HG03378 (cell line): ENCODE measurements around the gene RGS13.

ENCODE experiments used
- ATAC-seq: cut with Tn5 transposase; IDR thresholded peaks from one replicate; pipeline ENCODE4 v1.9.1; 2021; ENCODE audit warnings: mild to moderate bottlenecking, moderate library complexity; ENCODE audit not compliant: unreplicated experiment

The RGS13 gene

GRCh38 chr1:192626366-192627179 is 9.4 kb upstream of the RGS13 start:
- peak; percentile 96 for ATAC-seq

- ATAC-seq: no peak
Observed at GRCh38 chr1:192627901-192628300, 8.0 kb upstream of the RGS13 start.

DNA sequence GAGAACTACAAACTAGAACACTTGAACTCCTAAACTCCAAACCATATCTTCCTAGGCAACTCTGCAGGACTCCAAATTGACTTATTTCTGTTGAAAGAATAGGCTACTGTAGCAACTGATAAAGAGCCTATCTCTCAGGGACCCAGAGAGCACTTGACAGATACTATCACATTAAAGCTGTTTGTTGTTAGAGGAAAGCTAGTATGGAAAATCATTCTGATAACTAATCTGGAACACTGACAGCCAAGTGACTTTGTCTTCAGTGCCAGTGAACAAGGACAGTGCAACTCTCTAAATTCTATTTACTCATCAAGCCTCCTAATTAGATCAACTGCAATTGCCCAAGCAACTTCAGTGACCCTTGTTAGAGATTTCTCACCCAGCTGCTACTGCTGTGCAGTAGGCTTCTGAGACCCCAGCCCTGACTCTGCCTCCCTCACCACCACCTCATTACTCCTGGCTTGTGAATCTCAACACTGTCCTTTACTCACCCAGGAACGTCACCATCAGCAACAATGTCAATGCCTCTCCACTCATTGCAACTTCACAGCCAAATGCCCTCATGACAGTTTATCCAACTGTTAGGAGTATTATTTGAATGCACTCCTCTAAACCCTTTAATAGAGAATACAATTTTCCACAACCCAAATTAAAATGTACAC is 7.4 kb upstream of the RGS13 start:
- ATAC-seq: no peak

DNA sequence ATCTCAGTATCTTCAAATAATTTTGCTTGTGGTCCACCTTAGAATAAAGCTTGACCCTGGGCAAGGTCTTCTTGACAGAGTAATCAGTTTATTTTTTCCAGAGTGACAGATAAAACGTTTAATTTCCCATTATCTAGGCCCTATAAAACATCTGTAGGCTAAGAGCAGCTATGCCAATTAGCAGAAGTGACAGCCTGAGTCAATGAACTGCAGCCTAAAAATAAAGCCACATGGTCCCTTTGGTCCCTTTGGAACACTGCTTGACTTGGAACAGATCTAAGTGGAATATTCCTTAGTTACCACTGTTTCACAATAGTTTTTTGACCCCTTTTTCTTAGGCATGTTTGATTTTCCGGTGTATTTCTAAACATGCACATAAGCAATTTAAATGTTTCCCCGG is 6.3 kb upstream of the RGS13 start:
- ATAC-seq: no peak

GRCh38 chr1:192630521-192631287 is 5.2 kb upstream of the RGS13 start:
- no peak for ATAC-seq

GRCh38 chr1:192631749-192632148 is 4.2 kb upstream of the RGS13 start:
- ATAC-seq: no peak

GRCh38 chr1:192632188-192632587 is 3.8 kb upstream of the RGS13 start:
- no peak for ATAC-seq

- no peak for ATAC-seq
Observed at GRCh38 chr1:192632641-192633532, 3.1 kb upstream of the RGS13 start.

DNA sequence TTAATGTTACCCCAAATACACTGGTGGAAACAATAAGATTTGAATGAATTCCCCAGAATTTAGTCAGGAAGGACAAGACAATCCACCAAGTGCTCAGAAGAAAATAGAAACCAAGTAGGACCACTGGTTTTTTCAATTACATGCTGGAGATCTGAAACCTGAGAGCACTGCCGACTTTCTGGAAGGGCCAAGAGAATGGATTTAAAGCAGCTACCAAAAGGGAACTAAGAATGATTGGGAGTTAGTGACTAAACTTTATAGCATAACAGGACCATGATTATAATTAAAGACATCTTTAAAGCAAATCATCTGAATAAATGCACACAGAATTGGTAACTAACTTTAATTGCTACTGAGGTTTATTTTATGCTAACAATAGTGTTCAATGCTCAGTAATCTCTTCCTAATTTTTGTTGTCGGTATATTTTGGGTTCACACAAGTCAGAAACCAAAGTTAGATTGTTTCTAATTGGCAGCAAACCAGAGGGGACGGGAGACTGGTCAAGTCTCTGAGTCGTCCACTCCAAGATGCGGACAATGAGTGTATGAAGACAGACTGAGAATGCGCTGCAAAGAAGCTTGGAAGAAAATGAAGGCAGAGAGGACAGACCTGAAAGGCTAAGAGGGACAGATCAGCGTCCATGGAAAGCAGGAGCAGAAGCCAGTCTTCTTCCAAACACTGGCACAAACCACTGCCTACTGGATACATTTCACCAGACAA is 2.3 kb upstream of the RGS13 start:
- ATAC-seq: no peak

DNA sequence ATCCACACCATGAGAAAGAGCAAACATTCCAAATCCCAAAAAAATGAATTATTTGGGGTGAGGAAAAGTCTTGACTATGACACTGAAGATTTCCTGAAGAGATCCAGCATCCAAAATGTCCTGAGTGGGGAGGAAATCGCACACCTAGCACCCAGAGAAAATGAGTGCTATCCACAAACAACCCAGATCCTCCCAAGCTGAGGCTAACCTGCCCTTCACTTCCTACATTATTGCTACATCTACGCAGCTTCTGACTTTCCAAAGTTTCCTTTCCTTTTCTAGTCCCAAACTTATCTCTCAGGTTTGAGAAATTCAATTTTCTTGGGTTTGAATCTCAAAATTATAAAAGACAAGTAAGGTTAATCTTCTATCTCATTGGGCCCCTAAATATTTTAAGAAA is 906 bp upstream of the RGS13 start:
- ATAC-seq: no peak

- peak; percentile 82 for ATAC-seq
Observed at GRCh38 chr1:192639607-192640368, 3.8 kb downstream of the RGS13 start.

- ATAC-seq: no peak
Observed at GRCh38 chr1:192652159-192652558, 16.2 kb downstream of the RGS13 start.

DNA sequence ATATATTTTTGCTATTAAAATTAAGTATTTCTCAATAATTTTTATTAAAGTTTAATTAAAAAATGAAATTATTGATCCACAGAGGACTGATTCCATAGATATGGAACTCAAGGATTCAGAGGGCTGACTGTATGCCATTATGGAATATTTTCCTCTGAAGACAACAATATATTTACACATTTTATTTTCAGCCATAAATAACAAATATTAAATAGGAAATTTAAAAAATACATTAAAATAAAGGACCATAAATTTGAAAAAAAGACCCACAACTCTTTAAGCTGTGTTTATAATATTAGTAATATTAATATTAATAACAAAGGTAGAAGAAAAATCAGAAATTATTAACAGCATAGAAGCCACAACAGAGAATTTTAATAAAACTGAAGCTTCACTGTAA is 18.2 kb downstream of the RGS13 start:
- ATAC-seq: no peak

DNA sequence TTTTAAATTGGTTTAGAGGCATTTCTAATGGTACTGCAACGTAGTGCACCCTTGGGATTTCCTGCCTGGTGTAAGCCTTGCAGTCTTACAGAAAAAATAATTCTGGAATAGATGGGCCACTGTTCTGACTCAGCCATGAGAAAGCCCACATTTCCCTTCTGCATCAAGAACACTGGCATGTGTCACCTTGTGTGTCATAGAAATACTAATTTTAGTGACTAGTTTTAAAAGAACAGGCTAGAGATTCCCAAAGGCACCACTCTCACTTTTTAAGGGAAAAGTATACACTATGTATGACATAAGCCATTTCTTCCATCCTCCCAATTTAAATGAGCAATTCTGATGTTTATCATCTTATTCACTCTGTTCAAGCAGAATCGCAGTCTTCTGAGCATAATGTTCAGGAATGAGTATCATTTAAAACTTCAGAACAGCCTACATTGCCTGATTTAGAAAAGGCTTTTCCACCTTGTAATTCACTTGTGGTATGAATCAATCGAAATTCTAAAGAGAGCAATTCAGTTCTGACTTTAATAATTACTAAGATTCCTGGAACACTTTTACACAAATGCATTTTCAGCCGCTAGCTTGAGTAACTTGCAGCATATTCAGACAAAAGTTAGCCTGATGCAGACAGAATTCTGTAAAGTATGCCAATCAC is 18.8 kb downstream of the RGS13 start:
- ATAC-seq: no peak

GRCh38 chr1:192657760-192658159 is 21.8 kb downstream of the RGS13 start:
- ATAC-seq: no peak

DNA sequence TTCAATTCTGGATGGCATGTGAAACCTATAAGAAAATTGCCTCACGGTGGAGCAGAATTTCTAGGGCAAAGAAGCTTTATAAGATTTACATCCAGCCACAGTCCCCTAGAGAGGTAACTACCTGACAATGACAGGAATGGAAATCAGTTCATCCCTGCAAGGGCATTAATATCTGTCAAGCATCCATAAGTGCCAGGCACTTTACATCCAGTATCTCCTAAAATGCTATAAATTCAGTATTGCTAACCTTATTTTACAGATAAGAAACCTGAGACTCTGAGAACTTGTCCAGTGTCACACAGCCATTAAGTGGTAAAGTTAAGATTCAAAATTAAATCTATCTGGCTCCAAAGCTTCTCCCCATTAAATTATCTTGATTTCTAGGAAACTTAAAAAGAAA is 22.3 kb downstream of the RGS13 start:
- ATAC-seq: no peak

GRCh38 chr1:192660613-192661012 is 24.7 kb downstream of the RGS13 start:
- no peak for ATAC-seq

GRCh38 chr1:192668409-192668983 is 32.5 kb downstream of the RGS13 start:
- ATAC-seq: no peak
